Tibial artery (tissue), 4 donors: ENCODE results near the gene MEIS1.
A peak's percentile ranks its signal among the peaks of the same experiment; 100 is the strongest.

Experiments used
- DNase-seq, 2 donors: peaks; one replicate each; pipeline ENCODE4 v3.0.0-alpha.2; 2019
- H3K27ac ChIP-seq, 2 donors: fragments of 200-600 bp; sonication (generic) in 1 of 2; 1 replicate in 1 of 2; 2 replicates in 1 of 2; pipeline ENCODE4 v1.5.1; 2018 to 2019; ENCODE audit warnings: mild to moderate bottlenecking in 1 of 2
- H3K27me3 ChIP-seq, 2 donors: fragments of 200-600 bp; sonication (generic) in 1 of 2; one replicate each; pipeline versions ENCODE4 v1.5.1 to v1.6.0; 2016 to 2019
- H3K36me3 ChIP-seq, 3 donors: fragments of 200-600 bp; sonication (generic) in 2 of 3; one replicate each; pipeline ENCODE4 v1.5.1; 2016 to 2019; ENCODE audit warnings: mild to moderate bottlenecking in 2 of 3
- H3K4me1 ChIP-seq, 4 donors: fragments of 200-600 bp; sonication (generic) in 2 of 4; 1 replicate in 3 of 4; 2 replicates in 1 of 4; pipeline ENCODE4 v1.5.1; 2016 to 2019
- H3K4me3 ChIP-seq, 2 donors: fragments of 200-600 bp; sonication (generic) in 1 of 2; 1 replicate in 1 of 2; 2 replicates in 1 of 2; pipeline ENCODE4 v1.5.1; 2018 to 2019; ENCODE audit warnings: mild to moderate bottlenecking in 2 of 2
- H3K9me3 ChIP-seq, 3 donors: fragments of 200-600 bp; sonication (generic) in 1 of 3; one replicate each; pipeline ENCODE4 v1.5.1; 2016 to 2019
- intact Hi-C: fragments of 100-400 bp; cut with DNase I; formaldehyde crosslinking; loops from one replicate; pipeline ENCODE4 v1.15.0; 2023; ENCODE audit warnings: low total_unique reads
- TF ChIP-seq, protein P1 (sequence below), 2 experiments: fragments of 200-600 bp in 1 of 2; fragments of 450-650 bp in 1 of 2; IDR thresholded peaks; one replicate each; pipeline ENCODE4 v1.5.1; 2017 to 2019; ENCODE audit warnings: antibody characterized with exemption in 2 of 2, mild to moderate bottlenecking in 1 of 2, moderate library complexity in 1 of 2

Gene MEIS1

DNA sequence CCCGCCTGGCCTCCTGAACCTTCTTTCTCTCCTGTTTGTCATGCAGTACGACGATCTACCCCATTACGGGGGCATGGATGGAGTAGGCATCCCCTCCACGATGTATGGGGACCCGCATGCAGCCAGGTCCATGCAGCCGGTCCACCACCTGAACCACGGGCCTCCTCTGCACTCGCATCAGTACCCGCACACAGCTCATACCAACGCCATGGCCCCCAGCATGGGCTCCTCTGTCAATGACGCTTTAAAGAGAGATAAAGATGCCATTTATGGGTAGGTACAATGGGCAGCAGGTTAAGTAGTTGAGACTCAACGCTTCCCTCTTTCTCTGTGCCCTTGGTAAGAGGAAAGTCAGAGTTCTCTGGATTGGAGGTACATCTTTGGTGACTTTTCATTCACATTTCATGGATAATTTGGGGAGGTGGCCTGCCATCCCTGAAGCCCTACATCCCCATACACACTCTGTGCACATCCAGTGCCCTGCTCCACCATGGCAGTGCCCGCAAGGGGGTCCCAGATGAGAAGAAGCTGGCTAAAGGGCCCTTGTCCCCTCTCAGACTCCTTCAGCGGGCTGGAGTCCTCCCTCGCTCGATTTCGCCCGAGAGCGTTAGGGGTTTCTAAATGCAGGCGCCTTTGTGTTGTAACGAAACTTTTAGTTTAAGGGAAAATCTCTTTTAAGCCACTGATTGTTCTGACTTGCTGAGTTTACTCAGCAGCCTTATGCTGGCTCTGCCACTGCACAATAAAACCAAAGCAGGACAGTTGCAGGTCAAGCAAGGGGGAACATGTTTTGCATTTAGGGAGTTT is 3.0 kb downstream of the MEIS1 start:
- DNase-seq, result peak in 1 of 2 donors; percentile 65
- Histone ChIP-seq H3K27me3 (no peaks in the 10 kb centered on the region), H3K27ac (peak overlapping the region; percentile 83 to 84), H3K4me1 (peaks cover 0 to 9% (median 7%) of the 10 kb centered on the region in 4 donors), H3K4me3 (peak overlapping the region; percentile 68 to 81), H3K36me3 (peaks cover 0 to 8% (median 0%) of the 10 kb centered on the region in 3 donors), H3K9me3 (no peaks in the 10 kb centered on the region)
- intact Hi-C loops, result loop anchor here (10.0 kb wide), 1 partner anchor 1597 kb away; no protein-coding TSS in a partner anchor
- TF ChIP-seq, protein P1, sequence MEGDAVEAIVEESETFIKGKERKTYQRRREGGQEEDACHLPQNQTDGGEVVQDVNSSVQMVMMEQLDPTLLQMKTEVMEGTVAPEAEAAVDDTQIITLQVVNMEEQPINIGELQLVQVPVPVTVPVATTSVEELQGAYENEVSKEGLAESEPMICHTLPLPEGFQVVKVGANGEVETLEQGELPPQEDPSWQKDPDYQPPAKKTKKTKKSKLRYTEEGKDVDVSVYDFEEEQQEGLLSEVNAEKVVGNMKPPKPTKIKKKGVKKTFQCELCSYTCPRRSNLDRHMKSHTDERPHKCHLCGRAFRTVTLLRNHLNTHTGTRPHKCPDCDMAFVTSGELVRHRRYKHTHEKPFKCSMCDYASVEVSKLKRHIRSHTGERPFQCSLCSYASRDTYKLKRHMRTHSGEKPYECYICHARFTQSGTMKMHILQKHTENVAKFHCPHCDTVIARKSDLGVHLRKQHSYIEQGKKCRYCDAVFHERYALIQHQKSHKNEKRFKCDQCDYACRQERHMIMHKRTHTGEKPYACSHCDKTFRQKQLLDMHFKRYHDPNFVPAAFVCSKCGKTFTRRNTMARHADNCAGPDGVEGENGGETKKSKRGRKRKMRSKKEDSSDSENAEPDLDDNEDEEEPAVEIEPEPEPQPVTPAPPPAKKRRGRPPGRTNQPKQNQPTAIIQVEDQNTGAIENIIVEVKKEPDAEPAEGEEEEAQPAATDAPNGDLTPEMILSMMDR (IDR thresholded peaks at IDR 0.05), result no peak

DNA sequence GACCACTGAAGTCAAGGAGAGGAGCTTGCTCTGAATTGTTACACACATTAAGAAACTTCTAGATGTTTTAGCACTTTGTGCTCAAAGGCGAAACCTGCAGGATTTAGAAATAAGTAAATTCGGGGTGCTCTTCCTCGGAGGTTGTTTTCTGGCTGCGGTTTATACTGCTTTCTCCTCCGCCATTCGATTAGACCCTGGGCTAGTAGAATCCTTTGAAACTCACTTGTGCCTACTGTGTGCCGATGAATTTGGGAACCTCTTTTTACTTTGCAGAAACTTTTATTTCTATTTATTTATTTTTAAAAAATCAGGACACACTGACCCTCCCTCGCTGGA is 3.5 kb downstream of the MEIS1 start:
- H3K27ac ChIP-seq, result peak overlapping the region; percentile 83 to 84
- intact Hi-C loops, result loop anchor here (10.0 kb wide), 1 partner anchor 1596 kb away; no protein-coding TSS in a partner anchor
- TF ChIP-seq, protein P1 (IDR thresholded peaks at IDR 0.05), result no peak
- H3K27me3 ChIP-seq, result no peaks in the 10 kb centered on the region
- H3K36me3 ChIP-seq, result peaks cover 0 to 13% (median 3%) of the 10 kb centered on the region in 3 donors
- H3K4me1 ChIP-seq, result peaks cover 0 to 9% (median 7%) of the 10 kb centered on the region in 4 donors
- H3K9me3 ChIP-seq, result no peaks in the 10 kb centered on the region
- DNase-seq, result no peak
- H3K4me3 ChIP-seq, result peak overlapping the region; percentile 68 to 81

DNA sequence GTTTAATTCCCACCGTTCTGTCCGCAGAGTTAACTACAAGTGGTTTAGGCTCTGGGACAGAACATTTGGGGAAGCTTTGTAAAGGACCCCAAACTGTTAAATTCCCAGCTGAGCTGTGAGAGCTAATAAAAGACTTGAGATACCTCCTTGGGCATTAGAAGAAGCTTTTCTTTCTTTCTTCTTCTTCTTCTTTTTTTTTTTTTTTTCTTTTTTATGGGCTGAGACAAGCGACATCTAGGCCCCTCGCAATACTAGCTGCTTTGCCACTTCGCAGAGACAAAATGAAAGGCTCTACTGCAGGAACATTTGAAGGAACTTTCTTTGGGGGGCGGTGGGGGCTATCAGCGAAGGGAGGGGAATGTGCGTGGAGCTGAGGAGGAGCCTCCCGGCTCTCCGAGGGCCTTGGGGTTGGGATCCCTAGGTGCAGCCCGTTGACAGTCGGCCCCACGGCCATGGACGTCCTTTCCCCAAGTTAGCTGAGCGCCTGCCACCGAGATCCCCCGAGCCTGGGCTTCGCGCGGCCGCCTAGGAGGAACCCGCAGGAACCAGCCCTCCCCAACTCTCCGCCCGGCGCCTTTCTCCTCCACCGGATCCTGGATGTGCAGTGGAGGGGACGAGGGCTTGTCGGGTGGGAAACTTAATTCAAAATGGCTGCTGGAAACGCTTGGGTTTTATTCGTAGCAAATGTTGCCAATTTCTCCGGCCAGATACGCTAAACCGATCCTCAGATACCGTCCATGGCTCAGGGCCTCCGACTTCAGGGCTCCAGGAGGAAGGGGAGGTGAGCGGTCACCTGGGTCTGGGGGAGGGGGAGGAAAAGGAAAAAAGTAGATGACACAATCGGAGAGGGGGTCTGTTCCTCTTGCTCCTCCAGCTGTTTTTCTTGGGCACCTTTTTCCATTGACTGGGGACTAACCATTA is 4.2 kb downstream of the MEIS1 start:
- Histone ChIP-seq H3K4me3 (peak overlapping the region; percentile 68 to 81), H3K36me3 (peaks cover 0 to 19% (median 5%) of the 10 kb centered on the region in 3 donors), H3K27ac (peak overlapping the region; percentile 83 to 84), H3K4me1 (peaks cover 0 to 9% (median 7%) of the 10 kb centered on the region in 4 donors), H3K27me3 (no peaks in the 10 kb centered on the region), H3K9me3 (no peaks in the 10 kb centered on the region)
- DNase-seq, result peak in 1 of 2 donors; percentile 66
- intact Hi-C loops, result loop anchor here (10.0 kb wide), 1 partner anchor 1596 kb away; no protein-coding TSS in a partner anchor
- TF ChIP-seq, protein P1 (IDR thresholded peaks at IDR 0.05), result no peak

DNA sequence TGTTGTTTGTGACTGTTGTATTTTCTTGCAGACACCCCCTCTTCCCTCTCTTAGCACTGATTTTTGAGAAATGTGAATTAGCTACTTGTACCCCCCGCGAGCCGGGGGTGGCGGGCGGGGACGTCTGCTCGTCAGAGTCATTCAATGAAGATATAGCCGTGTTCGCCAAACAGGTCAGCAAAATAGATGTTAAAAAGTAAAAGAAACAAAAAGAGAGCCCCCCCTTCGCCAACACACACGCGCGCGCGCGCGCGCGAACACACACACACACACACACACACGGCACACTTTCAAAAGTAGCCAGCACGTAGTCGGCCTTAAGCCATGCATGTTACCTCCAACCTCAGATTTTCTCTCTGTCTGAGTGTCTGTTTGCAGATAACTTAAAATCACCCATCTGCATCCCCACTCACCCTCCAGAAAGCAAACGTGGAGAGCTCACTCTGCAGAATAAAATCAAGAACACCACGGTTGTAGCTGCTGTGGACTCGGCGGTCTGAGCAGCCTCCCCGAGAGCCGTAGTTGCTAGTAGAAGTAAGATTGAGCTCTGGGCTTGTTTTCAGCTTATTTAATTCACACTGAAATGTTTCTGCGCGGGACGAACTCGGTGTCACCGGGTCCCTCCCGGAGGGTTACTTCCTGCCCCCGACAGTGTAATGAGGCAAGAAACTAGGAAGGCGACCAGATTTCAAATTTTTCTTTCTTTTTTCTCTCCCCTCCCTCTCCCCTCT is 5.1 kb downstream of the MEIS1 start:
- Histone ChIP-seq H3K9me3 (no peaks in the 10 kb centered on the region), H3K27ac (peak overlapping the region; percentile 83 to 84), H3K4me3 (peak overlapping the region; percentile 68 to 81), H3K36me3 (peaks cover 4 to 24% (median 5%) of the 10 kb centered on the region in 3 donors), H3K4me1 (peaks cover 0 to 9% (median 7%) of the 10 kb centered on the region in 4 donors), H3K27me3 (no peaks in the 10 kb centered on the region)
- peak in 1 of 2 donors; percentile 67 for DNase-seq
- TF ChIP-seq, protein P1 (IDR thresholded peaks at IDR 0.05), result no peak
- intact Hi-C loops, result loop anchor here (10.0 kb wide), 1 partner anchor 1595 kb away; no protein-coding TSS in a partner anchor
